Measurements from ENCODE around the gene MXD4. TPM values are rescaled to one million over a fixed set of nuclear protein-coding genes. Genes with fewer than 3 reads are reported as not detected.

The MXD4 gene
- total and polyA plus RNA-seq, 8 donors: 14.8 to 51.4 (median 27.4) TPM

DNA sequence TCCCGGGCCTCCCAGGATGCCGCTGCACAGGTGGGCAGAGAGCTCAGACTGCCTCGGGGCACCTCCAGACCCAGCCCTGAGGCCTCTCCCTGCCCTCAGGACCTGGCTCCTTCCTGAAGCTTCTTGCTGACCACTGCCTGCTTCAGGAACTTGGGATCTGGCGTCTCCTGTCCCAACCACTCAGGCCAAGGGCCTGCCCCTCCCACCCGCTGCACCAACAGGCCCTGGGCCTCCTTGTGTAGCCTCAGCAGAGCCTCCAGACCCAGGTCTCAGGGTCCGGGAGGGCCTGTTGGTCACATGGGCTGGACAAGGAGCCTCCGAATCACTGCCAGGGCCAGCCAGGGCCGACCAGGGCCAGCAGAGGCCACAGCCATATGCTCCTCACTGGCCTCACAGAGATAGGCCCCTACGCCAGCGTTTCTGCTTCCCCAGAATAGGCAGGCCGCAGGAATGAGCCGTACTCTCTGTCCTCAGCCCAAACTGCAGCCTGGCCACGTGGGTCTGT, 2.8 kb downstream of the MXD4 start:
- ATAC-seq (no peak), FAIRE-seq (no peak), DNase-seq (peak in 3 of 6 donors; percentile 11 to 72 (median 19))
- Histone ChIP-seq H3K36me3 (no peaks in the 10 kb centered on the region), H3K4me3 (peak overlapping the region in 1 of 4 donors; percentile 97), H3K27me3 (no peaks in the 10 kb centered on the region), H3K4me1 (peaks cover 0 to 17% (median 12%) of the 10 kb centered on the region in 3 donors), H3K9me3 (no peaks in the 10 kb centered on the region), H3K27ac (no peak overlapping the region)
- TF ChIP-seq, protein P1, sequence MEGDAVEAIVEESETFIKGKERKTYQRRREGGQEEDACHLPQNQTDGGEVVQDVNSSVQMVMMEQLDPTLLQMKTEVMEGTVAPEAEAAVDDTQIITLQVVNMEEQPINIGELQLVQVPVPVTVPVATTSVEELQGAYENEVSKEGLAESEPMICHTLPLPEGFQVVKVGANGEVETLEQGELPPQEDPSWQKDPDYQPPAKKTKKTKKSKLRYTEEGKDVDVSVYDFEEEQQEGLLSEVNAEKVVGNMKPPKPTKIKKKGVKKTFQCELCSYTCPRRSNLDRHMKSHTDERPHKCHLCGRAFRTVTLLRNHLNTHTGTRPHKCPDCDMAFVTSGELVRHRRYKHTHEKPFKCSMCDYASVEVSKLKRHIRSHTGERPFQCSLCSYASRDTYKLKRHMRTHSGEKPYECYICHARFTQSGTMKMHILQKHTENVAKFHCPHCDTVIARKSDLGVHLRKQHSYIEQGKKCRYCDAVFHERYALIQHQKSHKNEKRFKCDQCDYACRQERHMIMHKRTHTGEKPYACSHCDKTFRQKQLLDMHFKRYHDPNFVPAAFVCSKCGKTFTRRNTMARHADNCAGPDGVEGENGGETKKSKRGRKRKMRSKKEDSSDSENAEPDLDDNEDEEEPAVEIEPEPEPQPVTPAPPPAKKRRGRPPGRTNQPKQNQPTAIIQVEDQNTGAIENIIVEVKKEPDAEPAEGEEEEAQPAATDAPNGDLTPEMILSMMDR (IDR thresholded peaks at IDR 0.05): no peak
- 62 to 63% methylated on average over 13 of the region's 13 CpGs for WGBS, 2 donors
- intact Hi-C loops (cut with DNase I): no loop called here

DNA sequence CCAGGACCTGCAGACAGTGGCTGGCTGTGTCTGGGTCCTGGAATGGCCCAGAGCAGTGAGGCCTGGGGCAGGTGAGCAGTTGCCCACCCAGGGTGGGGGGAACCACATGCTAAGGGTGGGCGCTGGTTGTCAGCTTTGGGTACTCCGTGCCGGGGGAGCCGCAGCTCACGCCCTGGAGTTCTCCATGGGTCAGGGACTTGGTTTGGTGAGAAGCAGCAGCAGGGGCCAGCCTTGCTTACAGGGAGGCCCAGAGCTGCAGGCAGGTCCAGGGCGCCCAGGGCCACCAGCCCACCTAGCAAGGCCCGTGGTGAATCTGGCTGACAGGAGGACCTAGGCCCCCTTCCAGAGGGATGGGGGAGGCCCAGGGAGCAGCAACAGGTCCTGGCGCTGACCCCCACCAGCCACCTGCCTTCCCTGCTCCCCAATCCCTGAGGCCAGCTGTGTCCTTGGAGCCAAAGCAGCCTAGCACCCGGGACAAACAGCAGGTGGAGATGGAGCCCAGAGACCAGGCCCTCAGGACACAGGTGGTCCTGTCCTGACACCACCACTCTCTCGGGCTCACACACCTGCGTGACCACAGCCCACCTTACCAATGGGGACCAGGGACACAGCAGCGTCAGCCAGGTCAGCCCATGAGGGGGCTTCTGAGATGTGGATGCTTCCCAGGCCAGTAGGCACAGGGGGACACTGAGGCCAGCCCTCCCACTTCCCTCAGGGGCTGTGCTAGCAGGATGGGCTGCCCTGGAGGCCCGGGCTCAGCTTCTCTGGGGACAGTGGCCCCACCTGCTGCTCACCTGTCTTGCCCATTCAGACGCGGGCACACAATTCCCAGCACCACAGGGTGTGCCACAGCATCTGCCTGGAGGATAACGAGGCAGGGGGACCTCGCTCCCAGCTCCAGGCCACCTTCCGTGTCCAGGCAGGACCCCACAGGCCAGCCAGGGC, 3.5 kb downstream of the MXD4 start:
- FAIRE-seq (no peak), ATAC-seq (no peak), DNase-seq (peak in 5 of 6 donors; percentile 2 to 73 (median 14))
- Histone ChIP-seq H3K9me3 (no peaks in the 10 kb centered on the region), H3K36me3 (no peaks in the 10 kb centered on the region), H3K4me3 (no peak overlapping the region), H3K4me1 (peaks cover 0 to 17% (median 12%) of the 10 kb centered on the region in 3 donors), H3K27ac (no peak overlapping the region), H3K27me3 (no peaks in the 10 kb centered on the region)
- intact Hi-C loops (cut with DNase I): no loop called here
- 82 to 86% methylated on average over 17 to 18 of the region's 18 CpGs for WGBS, 2 donors
- TF ChIP-seq, protein P1 (IDR thresholded peaks at IDR 0.05): no peak

DNA sequence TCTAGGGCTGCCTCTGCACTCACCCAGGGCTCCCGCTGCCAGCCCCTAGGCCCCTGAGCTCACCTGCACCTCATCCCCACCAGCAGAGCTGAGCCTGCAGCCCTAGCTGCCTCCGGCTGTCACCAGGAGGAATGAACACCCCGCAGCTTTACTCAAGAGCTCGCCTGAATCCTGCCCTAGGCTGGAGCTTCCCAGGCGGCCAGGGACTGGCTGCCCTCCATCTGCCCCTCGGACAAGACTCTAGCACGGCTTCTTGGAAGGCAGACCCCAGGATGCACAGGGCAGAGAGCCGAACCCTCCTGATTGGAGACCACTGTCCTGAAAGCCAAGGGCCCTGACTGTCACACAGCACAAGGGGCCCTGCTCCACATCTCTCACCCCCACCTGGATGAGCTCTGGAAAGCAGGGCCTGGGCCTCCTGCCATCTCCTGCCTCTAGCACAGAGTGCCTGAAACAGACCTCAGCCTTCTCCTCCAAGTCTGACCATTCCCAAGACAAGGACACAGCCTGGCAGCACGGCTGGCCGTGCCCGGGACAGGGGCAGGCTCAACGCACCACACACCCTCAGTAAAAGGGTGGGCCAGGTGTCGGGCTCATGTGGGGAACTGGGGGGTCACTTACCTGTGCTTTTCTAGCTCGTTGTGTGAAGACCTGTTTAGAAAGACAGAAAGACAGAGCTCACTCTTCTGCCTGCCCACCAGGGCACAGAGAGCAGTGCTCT, 4.4 kb downstream of the MXD4 start:
- ATAC-seq (no peak), DNase-seq (peak; percentile 2 to 60 (median 18)), FAIRE-seq (no peak)
- TF ChIP-seq, protein P1 (IDR thresholded peaks at IDR 0.05): no peak
- H3K36me3 ChIP-seq: no peaks in the 10 kb centered on the region
- peaks cover 0 to 13% (median 12%) of the 10 kb centered on the region in 3 donors for H3K4me1 ChIP-seq
- H3K4me3 ChIP-seq: no peak overlapping the region
- no peaks in the 10 kb centered on the region for H3K9me3 ChIP-seq
- 81 to 88% methylated on average over 14 of the region's 14 CpGs for WGBS, 2 donors
- peak overlapping the region in 2 of 4 donors; percentile 39 to 63 for H3K27ac ChIP-seq
- intact Hi-C loops (cut with DNase I): no loop called here
- no peaks in the 10 kb centered on the region for H3K27me3 ChIP-seq

DNA sequence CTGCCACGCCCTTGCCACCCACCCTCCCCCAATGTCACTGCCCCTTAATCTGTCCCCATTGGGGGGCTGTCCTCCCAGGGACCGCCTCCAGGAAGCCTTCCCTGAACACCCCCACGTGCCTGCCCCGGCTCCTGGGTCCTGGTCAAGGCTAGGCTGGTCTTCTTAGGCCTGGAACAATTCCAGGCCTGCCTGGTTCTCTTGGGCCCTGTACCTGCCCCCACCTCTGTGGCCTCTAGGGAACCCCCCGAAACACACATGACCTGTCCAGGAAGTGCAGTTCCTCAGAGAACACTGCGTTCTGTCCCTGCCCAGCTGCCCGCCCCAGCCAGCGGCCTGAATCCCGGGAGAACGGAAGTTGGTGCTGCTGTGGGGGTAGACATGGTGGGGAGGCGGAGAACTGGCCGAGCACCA, 5.1 kb downstream of the MXD4 start:
- no peak for FAIRE-seq
- H3K36me3 ChIP-seq: peaks cover 0 to under 1% (median 0%) of the 10 kb centered on the region in 3 donors
- H3K4me1 ChIP-seq: peaks cover 0 to 13% (median 12%) of the 10 kb centered on the region in 3 donors
- H3K4me3 ChIP-seq: no peak overlapping the region
- peak overlapping the region; percentile 39 to 63 (median 50) for H3K27ac ChIP-seq
- H3K27me3 ChIP-seq: no peaks in the 10 kb centered on the region
- peak; percentile 14 to 67 (median 36) for DNase-seq
- no peaks in the 10 kb centered on the region for H3K9me3 ChIP-seq
- 75% methylated on average over 12 of the region's 12 CpGs for WGBS, 2 donors
- peak in 1 of 4 donors; percentile 5 for ATAC-seq
- TF ChIP-seq, protein P1 (IDR thresholded peaks at IDR 0.05): no peak
- intact Hi-C loops (cut with DNase I): no loop called here
